PC-9 (cell line): ENCODE data around the gene SDK1.

Source experiments
- EZH2 ChIP-seq: fragments of 200-600 bp; sonication (generic); IDR thresholded peaks from 2 replicates; pipeline ENCODE4 v1.8.0; 2017; ENCODE audit warnings: antibody characterized with exemption, low read depth
- TF ChIP-seq, protein P1 (sequence below): fragments of 200-600 bp; sonication (generic); conservative IDR thresholded peaks from 2 replicates; pipeline ENCODE4 v1.6.1; 2017; ENCODE audit warnings: mixed run types, antibody characterized with exemption, mild to moderate bottlenecking, moderate library complexity

- no peak for TF ChIP-seq EZH2
- TF ChIP-seq, protein P1, sequence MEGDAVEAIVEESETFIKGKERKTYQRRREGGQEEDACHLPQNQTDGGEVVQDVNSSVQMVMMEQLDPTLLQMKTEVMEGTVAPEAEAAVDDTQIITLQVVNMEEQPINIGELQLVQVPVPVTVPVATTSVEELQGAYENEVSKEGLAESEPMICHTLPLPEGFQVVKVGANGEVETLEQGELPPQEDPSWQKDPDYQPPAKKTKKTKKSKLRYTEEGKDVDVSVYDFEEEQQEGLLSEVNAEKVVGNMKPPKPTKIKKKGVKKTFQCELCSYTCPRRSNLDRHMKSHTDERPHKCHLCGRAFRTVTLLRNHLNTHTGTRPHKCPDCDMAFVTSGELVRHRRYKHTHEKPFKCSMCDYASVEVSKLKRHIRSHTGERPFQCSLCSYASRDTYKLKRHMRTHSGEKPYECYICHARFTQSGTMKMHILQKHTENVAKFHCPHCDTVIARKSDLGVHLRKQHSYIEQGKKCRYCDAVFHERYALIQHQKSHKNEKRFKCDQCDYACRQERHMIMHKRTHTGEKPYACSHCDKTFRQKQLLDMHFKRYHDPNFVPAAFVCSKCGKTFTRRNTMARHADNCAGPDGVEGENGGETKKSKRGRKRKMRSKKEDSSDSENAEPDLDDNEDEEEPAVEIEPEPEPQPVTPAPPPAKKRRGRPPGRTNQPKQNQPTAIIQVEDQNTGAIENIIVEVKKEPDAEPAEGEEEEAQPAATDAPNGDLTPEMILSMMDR = no peak
Observed at GRCh38 chr7:3592401-3593134, 291.5 kb downstream of the SDK1 start.
